SU-DHL-6 (cell line): ENCODE data around the gene NAV3.

Source experiments
- H2AFZ ChIP-seq: fragments of 200-600 bp; sonication (generic); 2 replicates; pipeline ENCODE4 v1.6.1; 2014; ENCODE audit warnings: low read depth, mild to moderate bottlenecking, moderate library complexity, mixed read lengths, antibody characterized with exemption, low read length; ENCODE audit not compliant: severe bottlenecking
- H3F3A ChIP-seq: fragments of 200-600 bp; shearing (Covaris generic); 2 replicates; pipeline ENCODE4 v1.6.0; 2016; ENCODE audit warnings: antibody characterized with exemption, mild to moderate bottlenecking; ENCODE audit not compliant: insufficient read depth
- H3K27ac ChIP-seq: fragments of 200-600 bp; sonication (generic); 2 replicates; pipeline ENCODE4 v1.5.1; 2016; ENCODE audit warnings: low read depth, mild to moderate bottlenecking, low read length, moderate library complexity, mixed read lengths
- H3K27me3 ChIP-seq: fragments of 200-600 bp; sonication (generic), shearing (Covaris generic); 2 replicates; pipeline ENCODE4 v1.6.0; 2014; ENCODE audit warnings: mild to moderate bottlenecking, low read length
- H3K36me3 ChIP-seq: fragments of 200-600 bp; sonication (generic); 2 replicates; pipeline ENCODE4 v1.6.1; 2014; ENCODE audit warnings: mild to moderate bottlenecking, low read length, mixed read lengths
- H3K4me2 ChIP-seq: fragments of 300-600, 200-600 bp; shearing (Covaris generic), sonication (generic); 2 replicates; pipeline ENCODE4 v1.6.0; 2014; ENCODE audit warnings: low read length, low read depth, mild to moderate bottlenecking; ENCODE audit not compliant: poor library complexity, severe bottlenecking
- H3K4me3 ChIP-seq: fragments of 200-600 bp; sonication (generic); 2 replicates; pipeline ENCODE4 v1.5.1; 2014; ENCODE audit warnings: antibody characterized with exemption, low read length, mild to moderate bottlenecking, mixed read lengths; ENCODE audit not compliant: insufficient read depth, poor library complexity, severe bottlenecking
- H3K79me2 ChIP-seq: fragments of 200-600 bp; sonication (generic); 2 replicates; pipeline ENCODE4 v1.6.1; 2014; ENCODE audit warnings: mild to moderate bottlenecking, low read length, moderate library complexity; ENCODE audit not compliant: insufficient read depth
- H3K9ac ChIP-seq: fragments of 200-600 bp; sonication (generic); 2 replicates; pipeline ENCODE4 v1.7.0; 2014; ENCODE audit warnings: mild to moderate bottlenecking, low read length
- H3K9me2 ChIP-seq: fragments of 200-600 bp; sonication (generic); replicated peaks from 2 replicates; pipeline ENCODE4 v1.6.1; 2014; ENCODE audit warnings: low read length; ENCODE audit not compliant: insufficient read depth
- H3K9me3 ChIP-seq: fragments of 200-600 bp; sonication (generic); 2 replicates; pipeline ENCODE4 v1.6.1; 2014; ENCODE audit warnings: low read length, mixed read lengths; ENCODE audit not compliant: insufficient read depth
- H4K20me1 ChIP-seq: fragments of 200-600 bp; sonication (generic); 2 replicates; pipeline ENCODE4 v1.6.1; 2014; ENCODE audit warnings: low read depth, mild to moderate bottlenecking, antibody characterized with exemption, low read length, moderate library complexity, mixed read lengths
- EZH2phosphoT487 ChIP-seq: fragments of 200-600 bp; sonication (generic), shearing (Covaris generic); conservative IDR thresholded peaks from 2 replicates; pipeline ENCODE4 v1.6.1; 2018; ENCODE audit warnings: mild to moderate bottlenecking, antibody characterized with exemption, low read length, moderate library complexity, mixed read lengths
- TF ChIP-seq, protein P1 (sequence below): fragments of 200-600 bp; sonication (generic); IDR thresholded peaks from one replicate; pipeline ENCODE4 v1.5.1; 2017; ENCODE audit warnings: antibody characterized with exemption, mild to moderate bottlenecking, low read length, moderate library complexity; ENCODE audit not compliant: insufficient read depth, poor library complexity, severe bottlenecking

The NAV3 gene

DNA sequence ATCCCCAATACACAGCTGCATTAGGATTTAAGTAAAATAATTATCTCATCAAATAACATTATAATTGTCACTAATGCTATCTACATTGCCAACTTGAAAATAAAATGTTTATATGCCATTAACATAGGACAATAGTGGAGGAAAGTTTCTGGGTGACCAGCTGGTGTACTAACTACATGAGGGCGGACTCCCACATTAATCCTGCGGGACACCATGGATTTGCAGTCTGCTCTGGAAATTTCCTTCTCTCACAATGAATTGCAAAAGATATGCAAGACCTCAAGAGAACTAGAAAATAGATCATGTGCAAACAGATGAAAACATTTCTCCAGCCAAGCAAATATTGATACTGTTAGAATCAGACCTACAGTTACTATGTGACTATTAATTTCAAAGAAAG is 390.1 kb downstream of the NAV3 start:
- Histone ChIP-seq H2AFZ (no peak overlapping the region), H3K27ac (no peak overlapping the region), H4K20me1 (no peaks in the 10 kb centered on the region), H3K4me2 (no peak overlapping the region), H3K27me3 (no peaks in the 10 kb centered on the region), H3K4me3 (no peak overlapping the region), H3K79me2 (no peaks in the 10 kb centered on the region), H3F3A (no peaks in the 10 kb centered on the region), H3K9ac (no peak overlapping the region), H3K36me3 (no peaks in the 10 kb centered on the region), H3K9me2 (no peaks in the 10 kb centered on the region), H3K9me3 (no peaks in the 10 kb centered on the region)
- no peak for TF ChIP-seq EZH2phosphoT487
- TF ChIP-seq, protein P1, sequence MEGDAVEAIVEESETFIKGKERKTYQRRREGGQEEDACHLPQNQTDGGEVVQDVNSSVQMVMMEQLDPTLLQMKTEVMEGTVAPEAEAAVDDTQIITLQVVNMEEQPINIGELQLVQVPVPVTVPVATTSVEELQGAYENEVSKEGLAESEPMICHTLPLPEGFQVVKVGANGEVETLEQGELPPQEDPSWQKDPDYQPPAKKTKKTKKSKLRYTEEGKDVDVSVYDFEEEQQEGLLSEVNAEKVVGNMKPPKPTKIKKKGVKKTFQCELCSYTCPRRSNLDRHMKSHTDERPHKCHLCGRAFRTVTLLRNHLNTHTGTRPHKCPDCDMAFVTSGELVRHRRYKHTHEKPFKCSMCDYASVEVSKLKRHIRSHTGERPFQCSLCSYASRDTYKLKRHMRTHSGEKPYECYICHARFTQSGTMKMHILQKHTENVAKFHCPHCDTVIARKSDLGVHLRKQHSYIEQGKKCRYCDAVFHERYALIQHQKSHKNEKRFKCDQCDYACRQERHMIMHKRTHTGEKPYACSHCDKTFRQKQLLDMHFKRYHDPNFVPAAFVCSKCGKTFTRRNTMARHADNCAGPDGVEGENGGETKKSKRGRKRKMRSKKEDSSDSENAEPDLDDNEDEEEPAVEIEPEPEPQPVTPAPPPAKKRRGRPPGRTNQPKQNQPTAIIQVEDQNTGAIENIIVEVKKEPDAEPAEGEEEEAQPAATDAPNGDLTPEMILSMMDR, result no peak

DNA sequence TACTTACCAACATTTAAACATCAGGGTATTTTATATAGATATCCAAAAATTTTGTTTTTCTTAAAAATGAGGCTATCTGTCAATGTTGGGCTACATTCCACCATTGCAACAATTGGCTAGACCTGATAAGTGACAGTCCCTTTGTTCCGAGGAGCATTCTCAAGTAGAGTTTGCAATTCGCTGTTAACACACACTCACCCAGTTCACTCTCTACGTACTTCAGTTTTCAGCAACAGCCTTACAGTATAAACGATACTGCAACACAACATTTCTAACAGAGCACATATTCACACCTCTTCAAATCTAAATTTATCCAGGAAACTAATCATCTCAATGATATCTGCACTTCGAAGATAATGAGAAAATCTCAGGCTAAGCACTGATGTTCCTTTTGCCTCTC is 393.5 kb downstream of the NAV3 start:
- Histone ChIP-seq H3K9me3 (no peaks in the 10 kb centered on the region), H3K27ac (no peak overlapping the region), H3K4me3 (no peak overlapping the region), H3K36me3 (no peaks in the 10 kb centered on the region), H3K9ac (no peak overlapping the region), H3K27me3 (no peaks in the 10 kb centered on the region), H3F3A (no peaks in the 10 kb centered on the region), H4K20me1 (no peaks in the 10 kb centered on the region), H3K9me2 (no peaks in the 10 kb centered on the region), H3K79me2 (no peaks in the 10 kb centered on the region), H2AFZ (no peak overlapping the region), H3K4me2 (no peak overlapping the region)
- TF ChIP-seq, protein P1, result no peak
- no peak for TF ChIP-seq EZH2phosphoT487

DNA sequence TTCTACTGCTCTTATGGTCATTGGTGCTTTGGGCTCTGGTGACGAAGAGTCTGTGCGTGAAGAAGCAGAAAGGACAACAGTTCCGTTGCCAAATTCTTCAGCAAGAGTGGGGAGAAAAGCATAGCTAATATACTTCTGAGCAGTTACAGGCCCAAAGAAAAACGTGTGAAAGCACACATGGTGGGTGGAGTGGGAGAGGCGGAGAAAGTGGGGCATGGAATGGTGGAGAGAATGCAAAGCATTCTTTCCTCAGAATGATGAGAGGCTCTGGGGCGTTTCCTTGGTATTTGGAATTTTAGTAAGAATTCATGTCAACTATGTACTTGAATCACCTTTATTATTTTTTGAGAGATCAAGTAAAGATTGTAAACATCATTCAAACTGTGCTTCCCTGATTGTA is 396.1 kb downstream of the NAV3 start:
- Histone ChIP-seq H3F3A (no peaks in the 10 kb centered on the region), H3K27me3 (no peaks in the 10 kb centered on the region), H3K27ac (no peak overlapping the region), H2AFZ (no peak overlapping the region), H3K9me3 (no peaks in the 10 kb centered on the region), H3K9ac (no peak overlapping the region), H3K79me2 (no peaks in the 10 kb centered on the region), H4K20me1 (no peaks in the 10 kb centered on the region), H3K9me2 (no peaks in the 10 kb centered on the region), H3K4me3 (no peak overlapping the region), H3K36me3 (no peaks in the 10 kb centered on the region), H3K4me2 (no peak overlapping the region)
- TF ChIP-seq EZH2phosphoT487, result no peak
- TF ChIP-seq, protein P1, result no peak
